Measurements from ENCODE around the gene BTLA. TPM values are rescaled to one million over a fixed set of nuclear protein-coding genes. Genes with fewer than 3 reads are reported as not detected.

Gene BTLA, protein sequence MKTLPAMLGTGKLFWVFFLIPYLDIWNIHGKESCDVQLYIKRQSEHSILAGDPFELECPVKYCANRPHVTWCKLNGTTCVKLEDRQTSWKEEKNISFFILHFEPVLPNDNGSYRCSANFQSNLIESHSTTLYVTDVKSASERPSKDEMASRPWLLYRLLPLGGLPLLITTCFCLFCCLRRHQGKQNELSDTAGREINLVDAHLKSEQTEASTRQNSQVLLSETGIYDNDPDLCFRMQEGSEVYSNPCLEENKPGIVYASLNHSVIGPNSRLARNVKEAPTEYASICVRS
- not detected in 2 replicates for total RNA-seq

DNA sequence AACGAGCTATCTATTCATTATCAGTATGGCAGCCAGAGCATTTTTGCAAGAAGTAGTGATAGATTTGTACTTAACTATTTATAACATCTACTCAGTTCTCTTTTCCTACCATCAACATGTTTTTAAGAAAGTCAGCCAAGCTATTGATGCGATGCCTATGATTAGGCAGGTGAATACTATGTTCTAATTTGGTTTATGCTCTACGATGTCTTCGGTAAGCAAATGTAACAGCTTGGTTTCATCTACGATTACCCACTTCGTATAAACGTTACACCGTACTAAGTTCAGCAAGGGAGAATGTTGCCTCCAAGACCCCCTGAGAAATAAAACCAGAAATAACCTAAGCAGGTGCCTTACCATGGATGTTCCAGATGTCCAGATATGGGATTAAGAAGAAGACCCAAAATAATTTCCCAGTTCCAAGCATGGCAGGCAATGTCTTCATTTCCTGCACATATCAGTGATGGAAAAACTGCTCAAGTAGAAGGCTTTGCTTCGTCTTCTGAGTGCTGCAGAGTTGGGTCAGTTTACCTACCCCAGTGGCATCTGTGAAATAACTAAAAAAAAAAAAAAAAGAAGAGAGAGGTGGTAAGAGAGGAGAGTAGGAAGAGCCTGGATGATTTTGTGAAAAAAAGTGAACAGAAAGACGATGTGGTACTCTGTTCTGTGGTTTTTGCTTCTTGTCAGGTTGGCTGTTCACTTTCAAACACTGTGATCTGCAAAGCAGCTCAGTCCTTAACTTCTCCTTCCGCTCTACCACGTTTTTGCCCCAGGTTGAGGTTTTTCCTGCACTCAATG is at the start of gene BTLA:
BTLA (minus strand) TSS at position 559 of the 798 bp plus-strand sequence; CDS start at position 445, 114 bp downstream.

Other genes with a start within 250 kb of the BTLA start
- gene SLC9C1, start 205.3 kb downstream of the BTLA start, total RNA-seq = not detected in 2 replicates
- not detected in 2 replicates for gene CD200, start 166.3 kb downstream of the BTLA start, total RNA-seq
- 54.2 and 94.2 TPM in 2 replicates for gene ATG3, start 62.5 kb upstream of the BTLA start, total RNA-seq
- 13.7 and 27.2 TPM in 2 replicates for gene SLC35A5, start 62.6 kb upstream of the BTLA start, total RNA-seq
- gene CCDC80, start 141.7 kb upstream of the BTLA start, total RNA-seq = 10.3 and 11.7 TPM in 2 replicates

Data from hair follicular keratinocyte (primary cell).